Measurements from ENCODE around the gene RANBP17.

Gene RANBP17

GRCh38 chr5:171318026-171318425 lies 456.2 kb downstream of the RANBP17 start:
- DNase-seq (ENCODE audit: low spot score) = no peak

GRCh38 chr5:171321447-171321846 lies 459.6 kb downstream of the RANBP17 start:
- no peak for DNase-seq (ENCODE audit: low spot score)

- DNase-seq (ENCODE audit: low spot score) = no peak
These were observed 460.7 kb downstream of the RANBP17 start for GRCh38 chr5:171322527-171322926.

- DNase-seq (ENCODE audit: low spot score) = no peak
These were observed 461.2 kb downstream of the RANBP17 start for GRCh38 chr5:171323007-171323406.

GRCh38 chr5:171323806-171324632 lies 462.2 kb downstream of the RANBP17 start:
- DNase-seq (ENCODE audit: low spot score) = no peak

- DNase-seq (ENCODE audit: low spot score) = no peak
These were observed 468.2 kb downstream of the RANBP17 start for GRCh38 chr5:171330021-171330420.

- no peak for DNase-seq (ENCODE audit: low spot score)
These were observed 473.8 kb downstream of the RANBP17 start for GRCh38 chr5:171335616-171336015.

GRCh38 chr5:171336521-171337209 lies 474.8 kb downstream of the RANBP17 start:
- no peak for DNase-seq (ENCODE audit: low spot score)

GRCh38 chr5:171337210-171337569 lies 475.4 kb downstream of the RANBP17 start:
- DNase-seq (ENCODE audit: low spot score) = no peak

- DNase-seq (ENCODE audit: low spot score) = no peak
These were observed 478.2 kb downstream of the RANBP17 start for GRCh38 chr5:171340042-171340441.

GRCh38 chr5:171340491-171340890 lies 478.7 kb downstream of the RANBP17 start:
- DNase-seq (ENCODE audit: low spot score) = no peak

- peak; percentile 52 for DNase-seq (ENCODE audit: low spot score)
These were observed 480.7 kb downstream of the RANBP17 start for GRCh38 chr5:171342362-171343111.

- DNase-seq (ENCODE audit: low spot score) = no peak
These were observed 483.3 kb downstream of the RANBP17 start for GRCh38 chr5:171344936-171345608.
